ENCODE measurements around the gene AFF4. TPM values are rescaled to one million over a fixed set of nuclear protein-coding genes. Genes with fewer than 3 reads are reported as not detected.

AFF4 gene
- polyA plus RNA-seq, 1 donor from 2014 or later = 60.6 TPM

DNA sequence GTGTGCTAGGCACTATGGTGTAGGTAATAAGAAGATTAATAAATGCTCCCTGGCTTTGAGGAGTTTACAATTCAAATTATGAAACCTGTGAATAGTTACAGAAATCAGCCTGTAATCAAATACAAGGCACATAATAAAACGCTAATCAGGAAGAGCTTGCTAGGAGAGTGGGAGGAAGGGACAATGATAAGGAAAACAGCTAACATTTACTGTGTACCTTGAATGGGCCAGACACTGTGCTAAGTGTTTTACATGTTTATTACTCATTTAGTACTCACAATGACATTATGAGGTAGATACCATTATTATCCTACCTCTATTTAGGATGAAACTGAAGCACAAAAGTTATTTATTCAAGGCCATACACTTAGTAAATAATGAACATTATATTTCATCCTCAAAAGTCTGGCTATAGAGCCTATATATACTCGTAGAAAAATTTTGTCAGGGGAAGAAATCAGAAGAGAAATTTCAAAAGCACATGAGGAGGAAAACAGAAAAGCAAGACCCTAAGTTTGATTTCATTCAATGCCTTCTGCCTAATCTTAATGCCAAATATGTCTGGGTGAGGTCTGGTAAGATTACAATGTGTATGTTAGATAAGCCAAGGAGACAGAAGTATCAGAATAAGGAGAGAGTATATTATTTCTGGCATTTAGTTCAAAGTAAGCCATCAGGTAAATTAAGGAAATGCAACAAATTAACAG, 35.9 kb downstream of the AFF4 start:
- no peaks in the 10 kb centered on the region for H4K20me1 ChIP-seq (ENCODE audit: insufficient read depth)
- H3K9ac ChIP-seq (ENCODE audit: low read length) = no peak overlapping the region
- no peak overlapping the region for H3K4me2 ChIP-seq (ENCODE audit: low read length)
- H3K27me3 ChIP-seq (ENCODE audit: insufficient read depth, low read depth, low read length) = no peaks in the 10 kb centered on the region
- H3K4me3 ChIP-seq (ENCODE audit: low read length) = no peak overlapping the region
- H3F3A ChIP-seq (ENCODE audit: insufficient read depth, low read length, poor library complexity, severe bottlenecking) = no peaks in the 10 kb centered on the region
- peaks cover 27% of the 10 kb centered on the region for H3K79me2 ChIP-seq (replicated peaks; ENCODE audit: insufficient read depth, low read length)
- no peaks in the 10 kb centered on the region for H3K9me3 ChIP-seq (ENCODE audit: low read length)
- no peak overlapping the region for H2AFZ ChIP-seq (ENCODE audit: low read depth, low read length)
- no peaks in the 10 kb centered on the region for H3K9me2 ChIP-seq (ENCODE audit: insufficient read depth, low read length)
- TF ChIP-seq TAF1 (IDR thresholded peaks at IDR 0.05; ENCODE audit: low read depth) (no peak), EP300 (conservative IDR thresholded peaks at IDR 0.05; ENCODE audit: poor library complexity, severe bottlenecking) (no peak), RAD21 (conservative IDR thresholded peaks at IDR 0.05) (no peak), POLR2AphosphoS5 (IDR thresholded peaks at IDR 0.05) (no peak), EZH2 (IDR thresholded peaks at IDR 0.05; ENCODE audit: borderline replicate concordance, insufficient read depth, low read length, poor library complexity, severe bottlenecking) (no peak), MXI1 (conservative IDR thresholded peaks at IDR 0.05; ENCODE audit: poor library complexity, severe bottlenecking) (no peak)
- TF ChIP-seq, protein P1, sequence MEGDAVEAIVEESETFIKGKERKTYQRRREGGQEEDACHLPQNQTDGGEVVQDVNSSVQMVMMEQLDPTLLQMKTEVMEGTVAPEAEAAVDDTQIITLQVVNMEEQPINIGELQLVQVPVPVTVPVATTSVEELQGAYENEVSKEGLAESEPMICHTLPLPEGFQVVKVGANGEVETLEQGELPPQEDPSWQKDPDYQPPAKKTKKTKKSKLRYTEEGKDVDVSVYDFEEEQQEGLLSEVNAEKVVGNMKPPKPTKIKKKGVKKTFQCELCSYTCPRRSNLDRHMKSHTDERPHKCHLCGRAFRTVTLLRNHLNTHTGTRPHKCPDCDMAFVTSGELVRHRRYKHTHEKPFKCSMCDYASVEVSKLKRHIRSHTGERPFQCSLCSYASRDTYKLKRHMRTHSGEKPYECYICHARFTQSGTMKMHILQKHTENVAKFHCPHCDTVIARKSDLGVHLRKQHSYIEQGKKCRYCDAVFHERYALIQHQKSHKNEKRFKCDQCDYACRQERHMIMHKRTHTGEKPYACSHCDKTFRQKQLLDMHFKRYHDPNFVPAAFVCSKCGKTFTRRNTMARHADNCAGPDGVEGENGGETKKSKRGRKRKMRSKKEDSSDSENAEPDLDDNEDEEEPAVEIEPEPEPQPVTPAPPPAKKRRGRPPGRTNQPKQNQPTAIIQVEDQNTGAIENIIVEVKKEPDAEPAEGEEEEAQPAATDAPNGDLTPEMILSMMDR (IDR thresholded peaks at IDR 0.05; ENCODE audit: poor library complexity, severe bottlenecking) = no peak
- TF ChIP-seq, protein P2, sequence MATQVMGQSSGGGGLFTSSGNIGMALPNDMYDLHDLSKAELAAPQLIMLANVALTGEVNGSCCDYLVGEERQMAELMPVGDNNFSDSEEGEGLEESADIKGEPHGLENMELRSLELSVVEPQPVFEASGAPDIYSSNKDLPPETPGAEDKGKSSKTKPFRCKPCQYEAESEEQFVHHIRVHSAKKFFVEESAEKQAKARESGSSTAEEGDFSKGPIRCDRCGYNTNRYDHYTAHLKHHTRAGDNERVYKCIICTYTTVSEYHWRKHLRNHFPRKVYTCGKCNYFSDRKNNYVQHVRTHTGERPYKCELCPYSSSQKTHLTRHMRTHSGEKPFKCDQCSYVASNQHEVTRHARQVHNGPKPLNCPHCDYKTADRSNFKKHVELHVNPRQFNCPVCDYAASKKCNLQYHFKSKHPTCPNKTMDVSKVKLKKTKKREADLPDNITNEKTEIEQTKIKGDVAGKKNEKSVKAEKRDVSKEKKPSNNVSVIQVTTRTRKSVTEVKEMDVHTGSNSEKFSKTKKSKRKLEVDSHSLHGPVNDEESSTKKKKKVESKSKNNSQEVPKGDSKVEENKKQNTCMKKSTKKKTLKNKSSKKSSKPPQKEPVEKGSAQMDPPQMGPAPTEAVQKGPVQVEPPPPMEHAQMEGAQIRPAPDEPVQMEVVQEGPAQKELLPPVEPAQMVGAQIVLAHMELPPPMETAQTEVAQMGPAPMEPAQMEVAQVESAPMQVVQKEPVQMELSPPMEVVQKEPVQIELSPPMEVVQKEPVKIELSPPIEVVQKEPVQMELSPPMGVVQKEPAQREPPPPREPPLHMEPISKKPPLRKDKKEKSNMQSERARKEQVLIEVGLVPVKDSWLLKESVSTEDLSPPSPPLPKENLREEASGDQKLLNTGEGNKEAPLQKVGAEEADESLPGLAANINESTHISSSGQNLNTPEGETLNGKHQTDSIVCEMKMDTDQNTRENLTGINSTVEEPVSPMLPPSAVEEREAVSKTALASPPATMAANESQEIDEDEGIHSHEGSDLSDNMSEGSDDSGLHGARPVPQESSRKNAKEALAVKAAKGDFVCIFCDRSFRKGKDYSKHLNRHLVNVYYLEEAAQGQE (IDR thresholded peaks at IDR 0.05; ENCODE audit: borderline replicate concordance) = no peak
- no peak overlapping the region for H3K27ac ChIP-seq (ENCODE audit: low read length)
- H3K36me3 ChIP-seq (ENCODE audit: insufficient read depth, low read length) = peaks cover 19% of the 10 kb centered on the region

DNA sequence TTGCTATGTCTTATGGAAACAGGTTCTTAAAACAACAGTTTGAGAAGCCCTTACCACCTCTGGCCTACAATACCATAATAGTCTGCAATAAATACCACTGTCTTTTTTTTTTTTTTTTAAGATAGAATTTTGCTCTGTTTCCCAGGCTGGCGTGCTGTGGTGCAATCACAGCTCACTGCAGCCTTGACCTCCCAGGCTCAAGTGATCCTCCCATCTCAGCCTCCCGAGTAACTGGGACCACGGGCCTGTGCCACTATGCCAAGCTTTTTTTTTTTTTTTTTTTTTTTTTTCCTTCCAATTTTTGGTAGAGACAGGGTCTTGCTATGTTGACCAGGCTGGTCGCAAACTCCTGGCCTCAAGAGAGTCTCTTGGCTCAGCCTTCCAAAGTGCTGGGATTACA, 37.0 kb downstream of the AFF4 start:
- no peaks in the 10 kb centered on the region for H3K9me2 ChIP-seq (ENCODE audit: insufficient read depth, low read length)
- no peak overlapping the region for H3K4me3 ChIP-seq (ENCODE audit: low read length)
- no peak overlapping the region for H3K27ac ChIP-seq (ENCODE audit: low read length)
- no peak overlapping the region for H2AFZ ChIP-seq (ENCODE audit: low read depth, low read length)
- peaks cover 19% of the 10 kb centered on the region for H3K79me2 ChIP-seq (replicated peaks; ENCODE audit: insufficient read depth, low read length)
- no peaks in the 10 kb centered on the region for H3F3A ChIP-seq (ENCODE audit: insufficient read depth, low read length, poor library complexity, severe bottlenecking)
- H3K9ac ChIP-seq (ENCODE audit: low read length) = no peak overlapping the region
- H3K36me3 ChIP-seq (ENCODE audit: insufficient read depth, low read length) = peaks cover 19% of the 10 kb centered on the region
- no peaks in the 10 kb centered on the region for H4K20me1 ChIP-seq (ENCODE audit: insufficient read depth)
- no peak overlapping the region for H3K4me2 ChIP-seq (ENCODE audit: low read length)
- TF ChIP-seq MXI1 (conservative IDR thresholded peaks at IDR 0.05; ENCODE audit: poor library complexity, severe bottlenecking) = no peak
- no peak for TF ChIP-seq EZH2 (IDR thresholded peaks at IDR 0.05; ENCODE audit: borderline replicate concordance, insufficient read depth, low read length, poor library complexity, severe bottlenecking)
- no peak for TF ChIP-seq EP300 (conservative IDR thresholded peaks at IDR 0.05; ENCODE audit: poor library complexity, severe bottlenecking)
- no peak for TF ChIP-seq TAF1 (IDR thresholded peaks at IDR 0.05; ENCODE audit: low read depth)
- TF ChIP-seq SMC3 (conservative IDR thresholded peaks at IDR 0.05; ENCODE audit: poor library complexity) = no peak
- TF ChIP-seq, protein P1 (IDR thresholded peaks at IDR 0.05; ENCODE audit: poor library complexity, severe bottlenecking) = no peak
- TF ChIP-seq RAD21 (conservative IDR thresholded peaks at IDR 0.05) = no peak
- no peaks in the 10 kb centered on the region for H3K9me3 ChIP-seq (ENCODE audit: low read length)
- no peaks in the 10 kb centered on the region for H3K27me3 ChIP-seq (ENCODE audit: insufficient read depth, low read depth, low read length)

All from neural cell (in vitro differentiated cells).